HFF-Myc (cell line): Measurements from ENCODE around the gene SPIRE1.
"Not testable (repeated sequence)": the region's sequence is repeated elsewhere in the genome, so short reads cannot be mapped to it uniquely, and the experiment has no call there.

Source experiments
- DNase-seq: peaks from one replicate; pipeline ENCODE4 v3.0.0-alpha.2; 2011; ENCODE audit warnings: low read depth; ENCODE audit errors: extremely low read depth
- H3K4me3 ChIP-seq: replicated peaks from 2 replicates; pipeline ENCODE4 v1.5.1; 2011; ENCODE audit warnings: low read depth, mild to moderate bottlenecking, control low read depth, low read length
- CTCF ChIP-seq: IDR thresholded peaks from 2 replicates; pipeline ENCODE4 v1.5.1; 2012; ENCODE audit warnings: mild to moderate bottlenecking, low read depth, low read length, control low read depth; ENCODE audit errors: missing control alignments

The SPIRE1 gene

DNA sequence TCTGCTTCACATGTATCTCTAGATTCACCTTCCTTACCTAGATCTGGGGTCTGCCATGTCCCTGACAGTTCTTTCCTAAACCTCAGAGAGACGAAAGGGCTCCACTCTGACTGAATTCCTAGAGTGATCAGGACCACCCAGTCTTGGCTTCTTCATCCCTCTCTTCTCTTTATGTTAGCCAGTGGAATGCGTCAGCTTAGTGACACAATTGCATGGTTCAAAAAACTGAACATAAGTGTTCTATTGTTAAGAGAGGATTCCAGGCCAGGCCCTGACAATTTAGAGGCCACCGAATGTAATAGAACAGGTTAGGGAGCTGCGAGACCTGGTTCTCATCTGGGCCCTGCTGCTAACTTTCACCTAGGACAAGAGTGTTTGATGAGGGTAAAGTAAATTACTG, 240.2 kb downstream of the SPIRE1 start:
- no peak overlapping the region for H3K4me3 ChIP-seq
- TF ChIP-seq CTCF: no peak
- no peak for DNase-seq

GRCh38 chr18:12416098-12416729, 241.7 kb downstream of the SPIRE1 start:
- no peak overlapping the region for H3K4me3 ChIP-seq
- TF ChIP-seq CTCF: no peak
- DNase-seq: no peak

GRCh38 chr18:12411456-12411855, 246.5 kb downstream of the SPIRE1 start:
- no peak overlapping the region for H3K4me3 ChIP-seq
- DNase-seq: no peak
- TF ChIP-seq CTCF: no peak

DNA sequence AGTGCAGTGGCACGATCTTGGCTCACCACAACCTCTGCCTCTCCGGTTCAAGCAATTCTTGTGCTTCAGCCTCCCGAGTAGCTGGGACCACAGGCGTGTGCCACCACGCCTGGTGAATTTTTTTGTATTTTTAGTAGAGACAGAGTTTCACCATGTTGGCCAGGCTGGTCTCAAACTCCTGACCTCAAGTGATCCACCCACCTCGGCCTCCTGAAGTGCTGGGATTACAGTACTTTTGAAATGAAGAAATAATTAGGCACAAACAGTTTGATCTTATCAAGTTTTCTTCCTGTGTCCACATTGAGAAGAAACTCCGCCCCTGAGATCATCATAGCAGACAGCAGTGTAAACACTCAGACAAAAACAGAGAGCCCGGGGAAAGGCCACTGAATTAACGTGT, 247.2 kb downstream of the SPIRE1 start:
- not testable (repeated sequence) for H3K4me3 ChIP-seq, DNase-seq

- TF ChIP-seq CTCF: no peak
- 0 out of 2 replicates have a peak overlapping the region, but pooled peaks have one; percentile 83 for H3K4me3 ChIP-seq
- DNase-seq: no peak
Observed at GRCh38 chr18:12410081-12410481, 247.8 kb downstream of the SPIRE1 start.

GRCh38 chr18:12409469-12409868, 248.4 kb downstream of the SPIRE1 start:
- peak overlapping the region; percentile 83 for H3K4me3 ChIP-seq
- TF ChIP-seq CTCF: no peak
- DNase-seq: no peak

DNA sequence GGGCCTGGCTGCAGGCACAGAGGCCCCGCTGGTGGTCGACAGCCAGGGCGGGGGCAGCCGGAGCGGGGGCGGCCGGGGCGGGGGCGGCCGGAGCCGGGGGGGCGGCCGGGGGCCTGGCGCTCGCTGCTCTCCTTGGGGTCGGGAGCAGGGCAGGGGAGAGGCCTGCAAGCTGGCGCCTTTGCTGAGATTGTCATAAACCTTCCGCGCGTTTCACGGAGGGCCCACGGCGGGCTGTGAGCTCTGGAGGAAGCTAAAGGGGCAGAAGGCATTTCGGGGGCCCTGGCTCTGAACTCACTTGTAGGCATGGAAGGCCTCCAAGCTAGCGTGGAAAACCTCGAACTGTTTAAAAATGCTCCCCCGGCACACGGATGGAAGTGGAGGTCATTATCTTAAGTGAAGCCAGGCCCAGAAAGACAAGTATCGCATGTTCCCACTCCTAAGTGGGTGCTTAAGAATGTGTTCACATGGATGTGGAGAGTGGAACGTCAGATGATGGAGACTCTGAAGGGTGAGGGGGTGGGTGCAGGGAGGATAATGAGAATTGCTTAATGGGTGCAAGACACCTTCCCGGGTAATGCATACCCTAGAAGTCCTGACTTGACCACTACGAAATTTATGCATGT, 249.5 kb downstream of the SPIRE1 start:
- TF ChIP-seq CTCF: no peak
- peak overlapping the region; percentile 83 for H3K4me3 ChIP-seq
- DNase-seq: no peak
